HUDEP-2 (cell line): ENCODE results near the gene PLCG1.

Source experiments
- DNase-seq, 76 experiments: peaks; one replicate each; lab custom pipeline; 2025; ENCODE audit not compliant: unreplicated experiment in 76 of 76; lab: John Stamatoyannopoulos, UW

The PLCG1 gene

GRCh38 chr20:41202426-41202825 is 65.1 kb downstream of the PLCG1 start:
- no peak for DNase-seq

- no peak for DNase-seq
Measured at GRCh38 chr20:41203660-41204059, 66.3 kb downstream of the PLCG1 start.

DNA sequence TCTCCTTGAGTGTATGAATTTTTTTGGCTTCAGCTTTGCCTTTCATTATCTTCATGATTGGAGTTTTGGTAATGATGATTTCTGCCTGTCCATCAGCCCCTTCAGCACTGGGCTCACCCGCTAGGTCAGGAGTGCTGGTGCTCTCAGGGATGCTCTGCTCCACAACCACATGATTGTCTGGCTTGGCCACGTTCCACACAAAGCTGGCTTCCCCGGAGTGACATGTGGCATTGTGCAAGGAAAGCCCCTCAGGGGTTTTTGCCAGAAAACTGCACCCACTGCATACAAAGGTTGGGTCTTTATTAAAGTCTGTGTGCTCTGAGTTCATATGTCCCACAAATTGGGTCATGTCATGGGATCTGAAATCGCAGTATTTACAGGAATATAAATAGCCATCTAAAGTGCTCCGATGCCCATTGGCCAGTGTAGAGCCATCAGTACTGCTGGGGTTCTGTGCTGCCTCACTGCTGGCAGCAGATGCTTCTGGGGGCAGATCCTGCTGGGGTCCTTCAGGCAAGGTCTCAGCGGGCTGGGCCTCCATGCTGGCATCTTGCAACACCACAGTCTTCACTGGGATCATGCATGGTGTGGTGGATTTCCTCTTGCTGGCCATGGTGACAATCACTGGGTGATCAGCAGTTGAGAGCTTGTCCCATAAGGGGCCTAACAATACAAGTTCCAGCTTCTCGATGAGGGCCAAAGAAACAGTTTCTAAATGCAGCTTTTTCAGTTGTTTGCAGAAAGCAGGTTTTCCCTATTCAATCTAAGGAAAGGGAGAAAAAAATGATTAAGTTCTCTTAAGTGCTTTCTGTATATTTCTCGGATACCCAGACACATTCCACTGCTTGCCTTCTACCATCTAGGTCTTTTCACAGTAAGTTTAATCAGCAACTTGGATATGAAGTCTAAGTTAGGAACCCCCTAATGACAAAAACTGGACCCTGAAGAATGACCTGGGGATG is 67.2 kb downstream of the PLCG1 start:
- DNase-seq = no peak

DNA sequence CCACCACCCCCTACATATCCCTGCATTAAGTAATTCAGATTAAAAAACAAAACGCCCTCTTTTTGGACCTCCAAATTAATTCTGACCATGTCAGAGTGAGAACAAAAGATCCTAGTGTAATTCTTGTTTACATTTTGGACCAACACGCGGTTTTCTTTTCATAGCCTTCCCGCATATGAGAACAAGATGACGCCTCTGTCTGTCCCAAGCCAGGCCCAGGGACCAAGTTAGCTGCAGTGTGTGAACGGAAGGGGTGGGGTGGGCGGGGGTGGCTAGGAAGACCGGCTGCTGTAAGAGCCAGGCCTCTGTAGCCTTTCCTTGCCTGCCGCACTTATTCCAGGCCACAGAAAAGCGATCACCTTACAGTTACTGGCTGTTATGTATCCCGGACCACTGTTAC is 68.0 kb downstream of the PLCG1 start:
- DNase-seq = no peak

GRCh38 chr20:41213150-41213820 is 75.9 kb downstream of the PLCG1 start:
- peak in 17 of 76 experiments; percentile 4 to 34 (median 14) for DNase-seq

GRCh38 chr20:41214202-41214601 is 76.9 kb downstream of the PLCG1 start:
- DNase-seq = no peak

GRCh38 chr20:41214666-41215065 is 77.3 kb downstream of the PLCG1 start:
- DNase-seq = no peak

- DNase-seq = no peak
Measured at GRCh38 chr20:41217422-41217821, 80.1 kb downstream of the PLCG1 start.

DNA sequence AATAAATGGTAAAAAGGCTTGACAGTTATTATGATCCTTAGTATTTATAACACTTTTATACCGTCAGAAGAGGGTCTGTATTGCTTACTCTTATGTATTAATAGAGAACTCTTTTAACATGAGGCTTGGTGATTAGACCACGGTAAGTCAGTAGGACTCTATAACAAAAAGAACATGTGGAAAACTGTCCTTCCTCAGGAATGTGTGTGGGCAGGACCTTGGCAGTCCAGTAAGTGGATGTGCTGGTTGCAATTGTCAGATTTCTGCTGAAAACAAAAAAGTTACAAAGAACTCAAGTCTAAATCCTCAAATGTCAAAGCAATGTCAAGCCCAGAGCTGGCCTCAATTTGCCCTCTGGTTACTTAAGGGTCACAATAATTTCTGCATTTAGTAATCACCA is 81.1 kb downstream of the PLCG1 start:
- no peak for DNase-seq

GRCh38 chr20:41219824-41220223 is 82.5 kb downstream of the PLCG1 start:
- no peak for DNase-seq

DNA sequence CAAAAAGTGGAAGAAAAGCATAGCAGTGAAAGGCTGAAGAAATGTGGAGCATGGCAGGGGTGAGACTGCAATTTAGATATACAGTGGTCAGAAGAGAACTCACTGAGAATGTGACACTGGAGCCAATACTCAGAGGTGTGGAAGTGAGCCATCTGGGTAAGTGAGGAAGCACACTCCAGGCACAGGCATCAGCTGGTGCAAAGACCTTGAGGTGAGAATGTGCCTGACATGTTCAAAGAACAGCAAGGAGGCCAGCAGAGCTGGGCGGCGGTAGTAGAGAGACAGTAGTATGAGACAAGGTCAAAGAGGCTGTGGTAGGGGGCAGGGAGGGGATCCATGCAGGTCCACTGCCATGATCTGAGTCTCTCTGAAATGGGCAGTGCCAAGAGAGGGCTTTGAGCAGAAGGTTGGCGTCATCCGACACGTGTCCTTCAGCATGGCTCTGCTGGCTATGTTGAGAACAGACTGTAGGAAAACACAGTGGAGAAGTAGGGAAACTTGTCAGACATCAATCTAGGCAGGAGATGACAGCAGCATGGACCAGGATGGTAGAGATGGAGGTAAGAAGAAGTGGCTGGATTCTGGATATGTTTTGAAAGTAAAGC is 84.4 kb downstream of the PLCG1 start:
- no peak for DNase-seq

- DNase-seq = no peak
Measured at GRCh38 chr20:41222296-41222695, 85.0 kb downstream of the PLCG1 start.

- DNase-seq = no peak
Measured at GRCh38 chr20:41222703-41223102, 85.4 kb downstream of the PLCG1 start.

GRCh38 chr20:41223112-41223511 is 85.8 kb downstream of the PLCG1 start:
- DNase-seq = no peak

DNA sequence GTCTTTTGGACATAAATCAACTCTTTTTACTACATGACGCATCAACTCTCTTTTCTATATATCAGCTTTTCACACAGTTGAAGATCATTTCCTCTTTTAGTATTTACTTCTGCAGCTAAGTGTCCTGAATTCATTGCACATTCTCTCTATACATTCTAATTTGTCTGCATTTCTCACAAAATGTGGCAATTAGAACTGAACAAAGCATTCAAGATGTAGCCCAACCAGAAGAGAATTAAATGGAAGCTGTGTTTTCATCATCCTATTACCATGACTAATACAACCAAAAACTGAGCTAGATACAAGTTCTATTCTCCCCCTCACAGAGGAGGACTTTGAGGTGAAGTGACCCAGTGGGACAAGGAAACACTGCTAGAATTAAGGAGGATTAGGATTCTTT is 86.9 kb downstream of the PLCG1 start:
- DNase-seq = no peak

DNA sequence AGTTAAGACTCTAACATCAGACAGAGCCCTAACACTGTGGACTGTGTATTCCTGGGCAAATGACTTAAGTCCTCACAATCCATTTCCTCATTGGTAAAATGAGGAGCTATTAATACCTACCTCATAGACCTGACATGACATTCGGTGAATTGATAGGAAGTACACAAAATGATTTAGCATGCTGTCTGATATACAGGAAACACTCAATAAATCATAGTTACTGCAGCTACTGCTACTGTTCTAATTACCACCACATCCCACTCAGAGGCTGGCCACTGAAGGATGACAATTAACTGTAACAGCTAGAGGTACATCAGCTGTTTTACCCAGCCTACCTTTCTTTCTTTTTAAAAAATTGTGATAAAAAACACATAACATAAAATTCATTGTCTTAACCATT is 87.7 kb downstream of the PLCG1 start:
- no peak for DNase-seq

DNA sequence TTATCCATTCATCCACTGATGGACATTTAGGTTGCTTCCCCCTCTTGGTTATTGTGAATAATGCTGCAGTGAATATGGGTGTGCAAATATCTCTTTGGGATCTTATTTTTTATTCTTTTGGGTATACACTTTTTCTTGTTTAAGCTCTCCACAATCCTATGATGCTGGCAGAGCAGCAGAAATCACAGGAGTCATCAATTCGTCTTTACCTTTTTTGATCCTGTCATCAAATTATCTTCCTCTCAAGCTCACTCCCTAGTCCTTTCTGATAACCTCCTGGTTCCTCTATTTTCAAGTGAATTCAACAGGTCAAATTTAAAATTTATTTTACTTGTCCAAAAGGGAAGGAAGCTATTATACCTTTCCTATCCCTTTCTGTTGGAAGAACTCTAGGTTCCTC is 89.1 kb downstream of the PLCG1 start:
- no peak for DNase-seq
